Mesendoderm (in vitro differentiated cells): ENCODE measurements around the gene PHF20.

Experiments used
- DNase-seq: peaks from one replicate; pipeline ENCODE4 v3.0.0; 2013
- H2AK5ac ChIP-seq: 2 replicates; pipeline ENCODE4 v1.6.1; 2013; ENCODE audit warnings: low read length, inconsistent platforms
- H2BK120ac ChIP-seq: 2 replicates; pipeline ENCODE4 v1.6.1; 2013; ENCODE audit warnings: low read depth, mild to moderate bottlenecking, low read length, moderate library complexity, mixed read lengths
- H2BK15ac ChIP-seq: replicated peaks from 2 replicates; pipeline ENCODE4 v1.6.1; 2013; ENCODE audit warnings: low read depth, mild to moderate bottlenecking, moderate library complexity
- H2BK5ac ChIP-seq: 2 replicates; pipeline ENCODE4 v1.6.1; 2013; ENCODE audit warnings: low read length, inconsistent platforms
- H3K18ac ChIP-seq: 2 replicates; pipeline ENCODE4 v1.6.1; 2013; ENCODE audit warnings: mild to moderate bottlenecking, low read length, mixed read lengths
- H3K23ac ChIP-seq: one replicate; pipeline ENCODE4 v1.6.1; 2013; ENCODE audit warnings: low read length
- H3K27ac ChIP-seq: 2 replicates; pipeline ENCODE4 v1.5.1; 2013; ENCODE audit warnings: low read depth, mild to moderate bottlenecking, inconsistent platforms, low read length, moderate library complexity
- H3K27me3 ChIP-seq: 2 replicates; pipeline ENCODE4 v1.6.1; 2013; ENCODE audit warnings: low read length, control low read depth, mild to moderate bottlenecking, inconsistent platforms; ENCODE audit not compliant: insufficient read depth, poor library complexity
- H3K36me3 ChIP-seq: 2 replicates; pipeline ENCODE4 v1.6.1; 2013; ENCODE audit warnings: low read length, inconsistent platforms; ENCODE audit not compliant: control insufficient read depth, insufficient read depth
- H3K4ac ChIP-seq: one replicate; pipeline ENCODE4 v1.6.1; 2013; ENCODE audit warnings: low read depth, mild to moderate bottlenecking, low read length, moderate library complexity
- H3K4me1 ChIP-seq: 2 replicates; pipeline ENCODE4 v1.6.1; 2013; ENCODE audit warnings: low read depth, low read length, inconsistent platforms; ENCODE audit not compliant: control insufficient read depth
- H3K4me2 ChIP-seq: 2 replicates; pipeline ENCODE4 v1.6.1; 2013; ENCODE audit warnings: low read length
- H3K4me3 ChIP-seq: 2 replicates; pipeline ENCODE4 v1.5.1; 2013; ENCODE audit warnings: mild to moderate bottlenecking, low read length
- H3K56ac ChIP-seq: one replicate; pipeline ENCODE4 v1.6.1; 2013; ENCODE audit warnings: low read length
- H3K79me1 ChIP-seq: 2 replicates; pipeline ENCODE4 v1.6.1; 2013; ENCODE audit warnings: low read length, inconsistent platforms
- H3K79me2 ChIP-seq: 2 replicates; pipeline ENCODE4 v1.6.1; 2013; ENCODE audit warnings: mild to moderate bottlenecking, low read length; ENCODE audit not compliant: control insufficient read depth, insufficient read depth
- H3K9ac ChIP-seq: 2 replicates; pipeline ENCODE4 v1.6.1; 2013; ENCODE audit warnings: low read length, inconsistent platforms
- H4K5ac ChIP-seq: one replicate; pipeline ENCODE4 v1.6.1; 2013; ENCODE audit warnings: low read length
- H4K8ac ChIP-seq: one replicate; pipeline ENCODE4 v1.6.1; 2013; ENCODE audit warnings: low read depth, mild to moderate bottlenecking, control low read depth, low read length, moderate library complexity
- WGBS: extraction: QIAGEN DNeasy Blood & Tissue Kit; methylation state at CpG from one replicate; pipeline ENCODE4 v1.1.7; 2013; ENCODE audit warnings: low lambda C conversion rate, missing lambda C conversion rate; ENCODE audit not compliant: insufficient coverage; ENCODE audit errors: extremely low coverage; 5-methylcytosine and 5-hydroxymethylcytosine counted together

The PHF20 gene

DNA sequence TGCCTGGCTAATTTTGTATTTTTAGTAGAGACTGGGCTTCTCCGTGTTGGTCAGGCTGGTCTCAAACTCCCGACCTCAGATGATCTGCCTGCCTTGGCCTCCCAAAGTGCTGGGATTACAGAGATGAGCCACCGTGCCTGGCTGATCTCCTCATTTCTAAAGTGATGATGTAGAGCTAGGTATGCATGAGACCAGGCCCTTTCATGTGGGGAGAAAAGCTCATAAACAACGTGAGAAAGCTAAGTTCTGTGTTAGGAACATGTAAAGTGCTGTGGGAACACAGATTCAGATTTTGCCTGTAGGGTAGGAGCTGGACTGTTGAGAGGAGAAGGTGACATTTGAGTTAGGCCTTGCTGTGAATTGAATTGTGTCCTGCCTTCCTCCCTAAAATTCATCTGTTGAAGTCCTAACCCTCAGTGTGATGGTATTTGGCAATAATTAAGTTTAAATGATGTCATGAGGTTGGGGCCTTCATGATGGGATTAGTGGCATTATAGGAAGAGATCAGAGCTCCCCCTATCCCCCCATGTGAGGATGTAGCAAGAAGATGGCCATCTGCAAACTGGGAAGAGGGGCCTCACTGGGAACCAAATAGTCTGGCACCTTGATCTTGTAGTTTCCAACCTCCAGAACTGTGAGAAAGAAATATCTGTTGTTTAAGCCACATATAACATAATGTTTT, 133.3 kb downstream of the PHF20 start:
- no peak for DNase-seq
- H3K27me3 ChIP-seq: no peaks in the 10 kb centered on the region
- no peaks in the 10 kb centered on the region for H3K79me2 ChIP-seq
- no peak overlapping the region for H3K9ac ChIP-seq
- no peak overlapping the region for H3K56ac ChIP-seq
- WGBS: no CpG with 5 or more reads among the region's 4 CpGs
- H3K4ac ChIP-seq: no peak overlapping the region
- no peak overlapping the region for H3K27ac ChIP-seq
- H3K18ac ChIP-seq: no peak overlapping the region
- H3K23ac ChIP-seq: no peak overlapping the region
- no peak overlapping the region for H2BK5ac ChIP-seq
- peaks cover 2% of the 10 kb centered on the region for H3K36me3 ChIP-seq
- H3K4me2 ChIP-seq: no peak overlapping the region
- no peak overlapping the region for H4K8ac ChIP-seq
- H3K4me3 ChIP-seq: no peak overlapping the region
- no peak overlapping the region for H2BK15ac ChIP-seq
- H2BK120ac ChIP-seq: no peak overlapping the region
- H3K79me1 ChIP-seq: peaks cover 5% of the 10 kb centered on the region
- no peak overlapping the region for H4K5ac ChIP-seq
- H2AK5ac ChIP-seq: no peak overlapping the region
- H3K4me1 ChIP-seq: peaks cover 2% of the 10 kb centered on the region

DNA sequence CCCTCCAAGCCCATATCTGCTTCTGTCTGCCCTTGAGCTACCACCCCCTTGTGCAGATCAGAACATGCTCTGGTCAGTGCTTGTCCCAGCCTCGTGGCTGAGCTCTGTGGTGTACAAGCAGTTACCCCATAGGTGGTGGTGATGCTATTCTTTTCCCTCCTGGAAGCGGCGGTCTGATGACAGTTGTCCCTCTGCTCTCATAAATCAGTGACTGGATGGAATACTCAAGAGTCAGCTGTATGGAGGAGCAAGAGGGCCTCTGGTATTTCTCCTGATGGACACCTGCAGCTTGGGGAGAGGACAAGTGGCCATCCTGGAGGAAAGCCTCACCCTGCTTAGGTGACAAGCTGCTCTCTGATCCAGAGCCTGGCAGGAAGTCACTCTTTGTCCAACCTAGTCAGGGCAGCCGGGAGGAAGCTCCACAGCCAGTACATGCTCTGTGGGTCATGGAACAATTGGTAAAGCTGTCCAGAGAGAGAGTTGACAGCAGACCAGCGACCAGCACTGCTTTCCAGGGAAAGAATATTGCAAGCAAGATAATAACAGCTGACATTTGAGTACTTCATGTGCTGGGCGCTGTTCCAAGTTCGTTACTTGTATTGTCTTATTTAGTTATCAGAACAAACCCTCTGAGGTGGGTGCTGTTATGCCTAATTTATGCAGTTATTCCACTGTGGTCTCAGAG, 135.3 kb downstream of the PHF20 start:
- Histone ChIP-seq H3K27me3 (no peaks in the 10 kb centered on the region), H4K8ac (no peak overlapping the region), H2BK120ac (no peak overlapping the region), H2BK5ac (no peak overlapping the region), H3K4me1 (peaks cover 2% of the 10 kb centered on the region), H3K4me2 (no peak overlapping the region), H3K36me3 (peaks cover 2% of the 10 kb centered on the region), H3K79me2 (no peaks in the 10 kb centered on the region), H3K18ac (no peak overlapping the region), H2BK15ac (no peak overlapping the region), H3K4ac (no peak overlapping the region), H3K27ac (no peak overlapping the region), H3K56ac (no peak overlapping the region), H3K79me1 (peaks cover 5% of the 10 kb centered on the region), H2AK5ac (no peak overlapping the region), H3K9ac (no peak overlapping the region), H3K4me3 (no peak overlapping the region), H4K5ac (no peak overlapping the region), H3K23ac (no peak overlapping the region)
- no CpG with 5 or more reads among the region's 7 CpGs for WGBS
- no peak for DNase-seq

GRCh38 chr20:35908007-35908406, 136.2 kb downstream of the PHF20 start:
- Histone ChIP-seq H3K23ac (no peak overlapping the region), H3K27me3 (no peaks in the 10 kb centered on the region), H3K4me3 (no peak overlapping the region), H2AK5ac (no peak overlapping the region), H3K79me2 (no peaks in the 10 kb centered on the region), H3K27ac (no peak overlapping the region), H3K79me1 (peaks cover 3% of the 10 kb centered on the region), H2BK5ac (no peak overlapping the region), H2BK15ac (no peak overlapping the region), H3K9ac (no peak overlapping the region), H4K5ac (no peak overlapping the region), H4K8ac (no peak overlapping the region), H3K4ac (no peak overlapping the region), H3K18ac (no peak overlapping the region), H3K4me1 (peaks cover 2% of the 10 kb centered on the region), H3K56ac (no peak overlapping the region), H3K36me3 (peaks cover 2% of the 10 kb centered on the region), H3K4me2 (no peak overlapping the region), H2BK120ac (no peak overlapping the region)
- DNase-seq: peak; percentile 26

GRCh38 chr20:35909176-35909575, 137.4 kb downstream of the PHF20 start:
- Histone ChIP-seq H2BK5ac (no peak overlapping the region), H3K18ac (no peak overlapping the region), H2BK120ac (no peak overlapping the region), H3K36me3 (peaks cover 4% of the 10 kb centered on the region), H3K9ac (no peak overlapping the region), H3K4ac (no peak overlapping the region), H2BK15ac (no peak overlapping the region), H2AK5ac (no peak overlapping the region), H3K4me1 (peaks cover 2% of the 10 kb centered on the region), H3K79me2 (no peaks in the 10 kb centered on the region), H3K4me2 (no peak overlapping the region), H3K4me3 (no peak overlapping the region), H3K23ac (no peak overlapping the region), H3K56ac (no peak overlapping the region), H4K8ac (no peak overlapping the region), H3K79me1 (peaks cover 2% of the 10 kb centered on the region), H3K27ac (no peak overlapping the region), H4K5ac (no peak overlapping the region), H3K27me3 (no peaks in the 10 kb centered on the region)
- no peak for DNase-seq
- no CpG with 5 or more reads among the region's 1 CpG for WGBS

- Histone ChIP-seq H3K27me3 (no peaks in the 10 kb centered on the region), H3K56ac (no peak overlapping the region), H3K18ac (no peak overlapping the region), H3K36me3 (peaks cover 4% of the 10 kb centered on the region), H4K8ac (no peak overlapping the region), H2BK15ac (no peak overlapping the region), H3K79me1 (peaks cover 2% of the 10 kb centered on the region), H3K4ac (no peak overlapping the region), H3K79me2 (no peaks in the 10 kb centered on the region), H3K27ac (no peak overlapping the region), H3K4me3 (no peak overlapping the region), H3K4me1 (peaks cover 2% of the 10 kb centered on the region), H3K4me2 (no peak overlapping the region), H3K23ac (no peak overlapping the region), H2BK5ac (no peak overlapping the region), H2AK5ac (no peak overlapping the region), H4K5ac (no peak overlapping the region), H2BK120ac (no peak overlapping the region), H3K9ac (no peak overlapping the region)
- no CpG with 5 or more reads among the region's 1 CpG for WGBS
- DNase-seq: no peak
These were observed 138.0 kb downstream of the PHF20 start for GRCh38 chr20:35909796-35910195.

- Histone ChIP-seq H2BK15ac (no peak overlapping the region), H3K23ac (no peak overlapping the region), H3K9ac (no peak overlapping the region), H2AK5ac (no peak overlapping the region), H3K18ac (no peak overlapping the region), H2BK5ac (no peak overlapping the region), H3K79me2 (no peaks in the 10 kb centered on the region), H4K8ac (no peak overlapping the region), H3K56ac (no peak overlapping the region), H3K4me3 (no peak overlapping the region), H3K4ac (no peak overlapping the region), H3K36me3 (peaks cover 4% of the 10 kb centered on the region), H4K5ac (no peak overlapping the region), H3K27ac (no peak overlapping the region), H3K4me2 (no peak overlapping the region), H3K79me1 (peaks cover 2% of the 10 kb centered on the region), H3K4me1 (peaks cover 2% of the 10 kb centered on the region), H2BK120ac (no peak overlapping the region), H3K27me3 (no peaks in the 10 kb centered on the region)
- no peak for DNase-seq
- WGBS: no CpG with 5 or more reads among the region's 3 CpGs
These were observed 138.4 kb downstream of the PHF20 start for GRCh38 chr20:35910254-35910653.
